HG02571 (cell line): ENCODE data around the gene F8.
"Not testable (repeated sequence)": the region's sequence is repeated elsewhere in the genome, so short reads cannot be mapped to it uniquely, and the experiment has no call there.

Source experiments
- ATAC-seq: cut with Tn5 transposase; IDR thresholded peaks from one replicate; pipeline ENCODE4 v1.9.1; 2021; ENCODE audit warnings: mild to moderate bottlenecking, moderate library complexity; ENCODE audit not compliant: unreplicated experiment

F8 gene

DNA sequence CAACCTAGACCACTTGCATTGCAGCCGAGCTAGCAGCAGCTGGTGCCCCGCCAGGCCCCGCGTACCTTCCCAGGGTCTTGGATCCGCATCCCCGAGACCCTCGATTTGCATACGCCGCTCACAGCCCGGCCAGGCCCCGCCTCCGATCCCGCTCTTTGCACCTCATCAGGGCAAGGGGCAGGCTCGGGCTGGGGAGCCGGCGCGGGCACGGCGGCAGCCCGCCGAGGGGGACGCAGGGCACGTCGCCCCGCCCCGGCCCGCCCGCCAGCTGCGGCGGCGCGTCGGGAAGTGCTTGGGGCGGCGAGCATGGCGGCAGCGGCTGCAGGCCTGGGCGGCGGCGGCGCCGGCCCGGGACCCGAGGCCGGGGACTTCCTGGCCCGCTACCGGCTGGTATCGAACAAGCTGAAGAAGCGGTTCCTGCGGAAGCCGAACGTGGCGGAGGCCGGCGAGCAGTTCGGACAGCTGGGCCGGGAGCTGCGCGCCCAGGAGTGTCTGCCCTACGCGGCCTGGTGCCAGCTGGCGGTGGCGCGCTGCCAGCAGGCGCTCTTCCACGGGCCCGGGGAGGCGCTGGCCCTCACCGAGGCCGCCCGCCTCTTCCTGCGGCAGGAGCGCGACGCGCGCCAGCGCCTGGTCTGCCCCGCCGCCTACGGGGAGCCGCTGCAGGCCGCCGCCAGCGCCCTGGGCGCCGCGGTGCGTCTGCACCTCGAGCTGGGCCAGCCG, 136.3 kb downstream of the F8 start, which contains the start of gene F8A1:
F8A1 (plus strand) TSS at position 287 of the 720 bp plus-strand sequence; CDS start at position 307, 20 bp downstream.
- peak; percentile 74 for ATAC-seq

DNA sequence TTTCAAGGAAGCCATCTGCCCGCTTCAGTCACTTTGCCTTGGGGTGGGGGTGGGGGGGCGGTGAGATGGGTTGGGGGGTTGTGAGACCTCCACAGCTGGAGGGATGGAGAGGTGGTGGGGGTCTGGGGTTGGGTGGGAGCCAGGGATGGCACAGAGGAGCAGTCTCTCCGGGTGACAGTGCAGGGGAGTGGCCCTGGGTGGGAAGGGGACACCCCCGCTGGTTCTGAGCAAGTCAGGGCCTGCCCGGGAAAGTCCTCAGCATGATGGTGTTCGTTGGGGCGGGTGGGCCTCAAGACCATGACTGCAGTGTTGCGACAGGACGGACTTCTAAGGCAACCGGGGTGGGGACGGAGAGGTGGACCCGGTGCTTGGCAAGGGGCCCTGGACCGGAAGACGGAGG, 137.0 kb downstream of the F8 start:
- not testable (repeated sequence) for ATAC-seq

DNA sequence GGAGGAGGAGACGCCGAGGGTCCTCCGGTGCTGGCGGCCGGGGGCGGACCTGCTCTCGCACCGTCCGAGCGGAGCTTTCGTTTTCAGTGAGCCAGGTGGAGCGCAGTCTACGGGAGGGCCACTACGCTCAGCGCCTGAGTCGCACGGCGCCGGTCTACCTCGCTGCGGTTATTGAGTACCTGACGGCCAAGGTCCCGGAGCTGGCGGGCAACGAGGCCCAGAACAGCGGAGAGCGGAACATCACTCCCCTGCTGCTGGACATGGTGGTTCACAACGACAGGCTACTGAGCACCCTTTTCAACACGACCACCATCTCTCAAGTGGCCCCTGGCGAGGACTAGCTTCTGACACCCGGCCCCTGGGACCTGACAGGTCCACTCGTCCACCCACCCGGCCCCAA, 137.5 kb downstream of the F8 start:
- not testable (repeated sequence) for ATAC-seq

DNA sequence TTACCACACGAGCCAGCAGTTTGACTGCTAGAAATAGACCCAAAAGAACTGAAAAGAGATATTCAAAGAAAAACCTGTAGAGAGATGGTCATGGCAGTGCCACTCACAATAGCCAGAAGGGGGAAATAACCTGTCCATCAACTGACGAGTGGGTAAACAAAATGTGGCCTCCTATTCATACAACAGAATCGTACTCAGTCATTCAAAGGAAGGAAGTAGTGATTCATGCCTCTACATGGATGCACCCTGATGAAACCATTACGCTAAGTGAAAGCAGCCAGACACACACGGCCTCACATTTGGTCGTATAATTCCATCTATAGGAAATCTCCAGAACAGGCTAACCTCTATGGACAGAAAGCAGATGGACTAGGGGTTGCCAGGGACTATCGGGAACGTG, 138.5 kb downstream of the F8 start:
- ATAC-seq = not testable (repeated sequence)

DNA sequence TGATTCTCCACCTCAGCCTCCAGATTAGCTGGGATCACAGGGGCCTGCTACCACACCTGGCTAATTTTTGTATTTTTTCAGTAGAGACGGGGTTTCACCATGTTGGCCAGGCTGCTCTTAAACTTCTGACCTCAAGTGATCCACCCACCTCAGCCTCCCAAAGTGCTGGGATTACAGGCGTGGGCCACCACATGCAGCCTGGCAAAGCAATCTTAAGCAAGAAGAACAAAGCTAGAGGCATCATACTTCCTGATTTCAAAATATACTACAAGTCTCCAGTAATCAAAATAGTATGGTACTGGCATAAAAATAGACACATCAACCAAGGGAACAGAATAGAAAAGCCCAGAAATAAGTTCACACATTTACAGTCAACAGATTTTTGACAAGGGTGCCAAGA, 149.2 kb downstream of the F8 start:
- ATAC-seq = no peak

DNA sequence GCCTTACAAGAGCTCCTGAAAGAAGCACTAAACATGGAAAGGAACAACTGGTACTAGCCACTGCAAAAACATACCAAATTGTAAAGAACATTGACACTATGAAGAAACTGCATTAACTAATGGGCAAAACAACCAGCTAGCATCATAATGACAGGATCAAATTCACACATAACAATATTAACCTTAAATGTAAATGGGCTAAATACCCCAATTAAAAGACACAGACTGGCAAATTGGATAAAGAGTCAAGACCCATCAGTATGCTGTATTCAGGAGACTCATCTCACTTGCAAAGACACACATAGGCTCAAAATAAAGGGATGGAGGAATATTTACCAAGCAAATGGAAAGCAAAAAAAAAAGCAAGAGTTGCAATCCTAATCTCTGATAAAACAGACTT, 154.0 kb downstream of the F8 start:
- ATAC-seq = not testable (repeated sequence)

DNA sequence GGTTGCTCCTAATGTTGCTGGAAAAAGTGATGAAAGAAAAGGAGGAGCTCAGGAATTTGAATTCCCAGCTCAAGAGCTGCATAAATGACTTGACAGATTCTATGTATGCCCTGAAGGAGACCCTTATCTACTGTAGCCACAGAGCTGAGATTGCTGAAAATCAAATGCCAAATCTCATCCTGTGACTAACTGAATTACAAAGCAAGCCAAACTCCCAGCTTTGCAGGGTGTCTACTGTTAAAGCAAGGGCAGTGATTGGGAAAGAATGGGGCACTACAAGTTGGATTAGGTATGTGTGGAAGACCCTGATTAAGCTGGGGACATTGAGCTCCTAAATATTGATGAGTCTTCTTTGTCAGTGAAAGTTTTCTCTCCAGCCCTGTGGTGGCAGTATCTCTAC, 167.3 kb downstream of the F8 start:
- ATAC-seq = no peak

DNA sequence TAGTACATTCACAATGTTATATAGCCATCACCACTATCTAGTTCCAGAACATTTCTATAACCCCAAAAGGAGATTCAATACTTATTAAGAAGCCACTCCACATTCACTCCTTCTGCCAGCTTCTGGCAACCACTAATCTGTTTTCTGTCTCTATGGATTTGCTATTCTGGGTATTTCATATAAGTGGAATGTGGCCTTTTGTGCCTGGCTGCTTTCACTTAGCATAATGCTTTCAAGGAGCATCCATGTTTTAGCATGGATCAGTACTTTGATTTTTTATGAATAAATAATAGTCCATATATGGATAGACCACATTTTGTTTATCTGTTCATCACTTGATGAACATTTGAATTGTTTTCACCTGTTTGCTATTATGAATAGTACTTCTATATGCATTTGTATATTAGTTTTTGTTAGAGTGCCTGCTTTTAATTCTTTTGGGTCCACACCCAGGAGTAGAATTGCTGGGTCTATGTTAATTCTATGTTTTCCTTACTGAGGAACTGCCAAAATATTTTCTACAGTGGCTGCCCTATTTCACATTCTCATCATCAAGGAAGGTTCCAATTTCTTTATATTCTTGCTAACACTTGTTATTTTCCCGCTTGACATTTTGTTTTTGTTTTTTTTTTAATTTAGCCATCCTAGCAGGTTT, 171.4 kb downstream of the F8 start:
- no peak for ATAC-seq

DNA sequence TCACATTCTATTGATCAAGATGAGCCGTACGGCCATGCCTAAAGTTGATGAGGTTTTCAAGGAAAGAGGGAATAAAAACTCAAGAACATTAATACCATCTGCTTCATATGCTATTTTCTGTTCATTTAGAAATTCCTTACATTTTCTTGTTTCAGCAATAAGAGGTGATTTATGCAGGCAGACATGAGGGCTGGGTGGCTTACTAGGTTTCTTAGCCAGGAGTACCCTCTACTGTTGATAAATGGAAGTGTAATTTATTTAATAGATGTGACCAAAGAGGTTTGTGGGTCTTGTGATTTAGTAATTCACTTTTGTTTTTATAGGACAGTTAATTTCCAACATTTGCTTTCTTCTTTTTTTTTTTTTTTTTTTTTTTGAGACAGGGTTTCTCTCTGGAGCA, 181.7 kb downstream of the F8 start:
- ATAC-seq = no peak

DNA sequence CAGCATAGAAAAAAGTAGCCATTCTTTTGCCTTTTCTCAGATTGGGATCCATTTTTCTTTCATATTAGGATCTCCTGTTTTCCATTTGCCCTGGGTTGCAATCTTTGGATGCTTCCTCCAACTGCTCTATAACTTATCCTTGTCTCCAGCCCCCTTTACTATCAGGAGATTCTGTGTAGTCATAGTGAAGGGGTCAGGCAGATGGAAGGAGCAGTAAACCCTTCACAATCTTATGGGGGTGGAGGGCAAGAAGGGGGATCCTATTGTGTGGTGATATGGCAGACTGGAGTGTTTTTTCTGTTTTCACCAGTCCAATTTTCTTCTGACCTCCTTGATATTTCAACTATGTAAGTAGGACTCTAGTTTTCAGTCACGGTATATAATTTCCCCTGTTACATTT, 186.4 kb downstream of the F8 start:
- ATAC-seq = no peak

DNA sequence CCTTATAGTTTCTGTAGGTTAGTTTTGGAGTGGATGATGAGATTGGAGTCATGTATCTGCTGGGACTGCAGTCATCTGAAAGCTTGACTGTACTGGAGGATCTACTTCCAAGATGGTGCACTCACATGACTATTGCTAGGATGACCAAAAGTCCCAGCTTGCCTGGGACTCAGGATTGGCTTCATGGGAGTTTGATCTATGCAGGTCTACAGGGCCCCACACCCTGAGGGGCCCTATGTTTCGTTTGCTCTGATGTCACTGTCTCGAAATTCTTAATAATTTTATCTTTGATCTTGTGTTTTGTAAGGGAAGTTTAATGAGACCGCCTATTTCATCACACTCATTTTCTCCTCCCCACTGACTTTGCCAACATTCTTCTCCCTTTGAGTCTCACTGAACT, 188.0 kb downstream of the F8 start, which contains the start of gene SMIM9:
SMIM9 (minus strand) TSS at position 101 of the 400 bp plus-strand sequence. CDS start 3,806 bp downstream, outside the sequence.
- ATAC-seq = no peak

DNA sequence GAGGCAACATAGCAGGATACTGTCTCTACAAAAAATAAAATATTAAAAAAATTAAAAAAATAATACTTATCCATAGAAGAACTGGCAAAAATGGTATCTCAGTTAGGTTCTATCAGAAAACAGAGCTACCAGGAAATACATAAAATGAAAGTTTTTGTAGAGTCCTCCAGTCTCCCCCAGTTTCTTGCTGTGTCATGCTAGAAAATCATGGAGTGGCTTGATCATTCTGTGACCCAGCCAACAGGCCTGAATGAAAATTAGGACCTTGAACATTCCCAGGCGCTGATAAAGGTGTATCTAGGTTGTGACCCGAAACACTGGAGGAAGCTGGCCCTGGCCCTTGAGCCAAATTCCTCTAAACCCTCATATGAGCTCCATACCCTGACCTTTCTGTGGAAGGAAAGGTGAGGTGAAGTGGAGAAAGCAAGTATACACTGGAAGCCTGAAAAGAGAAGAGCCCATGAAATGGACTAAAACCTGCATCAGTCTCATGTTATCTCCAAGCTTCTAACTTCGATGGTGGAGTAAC, 188.7 kb downstream of the F8 start:
- no peak for ATAC-seq

DNA sequence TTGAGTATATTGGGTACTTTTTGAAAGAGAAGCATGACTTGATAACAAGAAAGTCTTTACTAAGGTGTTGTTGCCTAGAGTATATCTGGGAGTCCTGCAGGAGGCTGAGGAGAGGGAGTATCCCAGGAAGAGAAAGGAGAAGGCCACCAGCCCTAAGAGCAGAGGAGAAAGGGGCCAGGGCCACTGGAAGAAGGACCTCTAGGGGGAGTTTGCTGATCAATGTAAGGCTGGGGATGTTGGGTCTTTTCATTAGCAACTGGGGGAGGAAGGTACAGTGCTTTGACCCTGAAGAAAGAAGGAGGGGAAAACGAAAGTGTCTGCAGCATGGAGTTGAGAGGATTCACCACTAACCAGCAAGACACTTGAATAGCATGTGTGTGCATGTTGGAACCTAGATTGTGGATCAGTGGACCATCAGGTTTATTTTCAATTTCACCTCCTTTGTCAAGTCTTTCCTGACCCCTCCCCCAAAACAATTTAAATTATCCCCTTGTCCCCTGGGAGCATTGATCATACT, 192.5 kb downstream of the F8 start:
- no peak for ATAC-seq

DNA sequence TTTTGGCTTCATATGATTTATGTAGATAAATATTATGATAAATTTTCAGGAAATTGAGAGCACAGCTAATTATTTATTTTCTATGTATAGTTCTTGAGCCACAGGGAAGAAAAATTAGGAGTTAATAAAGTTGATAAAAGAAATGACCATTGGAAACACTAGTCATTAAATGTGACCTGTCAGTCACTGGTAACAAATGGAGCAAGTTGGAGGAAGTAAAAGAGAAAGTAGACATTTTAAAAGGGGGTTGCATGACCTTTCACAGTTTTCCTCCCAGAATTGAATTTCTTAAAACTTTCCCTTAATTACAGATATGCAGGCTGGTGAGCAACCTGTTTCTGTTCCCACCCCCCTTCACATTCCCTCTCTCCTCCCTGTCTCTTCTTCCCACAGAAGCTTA, 193.4 kb downstream of the F8 start:
- no peak for ATAC-seq

DNA sequence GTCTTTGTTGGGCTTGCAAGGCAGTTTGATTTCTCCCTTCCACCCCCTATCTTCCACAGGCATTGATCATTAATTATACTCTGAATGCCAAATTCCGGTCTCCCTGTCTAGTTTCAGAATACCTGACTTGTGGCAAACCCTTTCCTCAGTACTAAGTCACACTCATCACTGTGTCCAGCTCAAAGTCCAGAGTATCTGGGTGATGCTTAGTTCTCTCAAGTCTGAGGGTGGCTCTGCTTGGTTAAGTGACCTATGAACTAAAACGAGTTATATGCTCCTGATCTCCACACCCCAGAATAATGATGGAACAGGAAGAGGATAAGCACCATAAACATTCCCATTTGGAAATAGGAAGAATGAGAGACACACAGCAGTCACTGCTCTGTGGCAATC, 194.5 kb downstream of the F8 start:
- no peak for ATAC-seq

DNA sequence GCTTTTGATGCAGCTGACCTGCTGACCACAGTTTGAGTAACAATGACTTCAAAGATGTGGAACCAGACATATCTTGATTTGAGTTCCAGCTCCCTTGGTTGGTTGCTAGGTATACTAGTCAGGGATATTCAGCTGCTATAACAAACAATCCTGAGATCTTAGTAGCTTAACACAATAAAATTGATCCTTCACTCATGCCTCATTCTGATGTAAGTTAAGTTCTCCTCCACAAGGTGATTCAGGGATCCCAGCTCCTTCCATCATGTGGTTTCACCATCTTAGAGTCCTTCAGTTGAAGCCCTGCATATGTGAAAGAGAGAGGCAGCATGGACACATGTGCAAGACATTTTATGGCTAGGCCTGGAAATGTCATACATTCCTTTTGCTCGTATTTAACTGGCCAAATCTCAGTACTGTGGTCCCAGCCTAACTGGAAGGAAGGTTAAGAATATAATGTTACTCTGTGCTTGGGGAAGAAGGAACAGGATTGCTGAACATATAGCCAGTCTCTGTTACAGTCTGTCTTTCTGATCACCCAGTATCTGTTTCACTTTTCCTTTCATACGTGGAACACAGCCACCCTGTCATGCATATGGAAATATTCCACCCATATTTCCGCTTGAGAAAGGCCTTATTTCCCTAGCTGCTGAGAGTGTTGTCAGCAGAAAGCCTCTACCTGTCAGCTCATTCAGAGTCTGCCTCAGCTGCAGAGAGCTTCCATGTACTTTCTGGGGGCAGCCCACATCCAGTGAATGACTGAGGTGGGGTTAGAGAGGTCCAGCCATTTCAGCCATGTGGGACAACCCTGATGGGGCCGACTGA, 195.1 kb downstream of the F8 start:
- peak; percentile 96 for ATAC-seq

DNA sequence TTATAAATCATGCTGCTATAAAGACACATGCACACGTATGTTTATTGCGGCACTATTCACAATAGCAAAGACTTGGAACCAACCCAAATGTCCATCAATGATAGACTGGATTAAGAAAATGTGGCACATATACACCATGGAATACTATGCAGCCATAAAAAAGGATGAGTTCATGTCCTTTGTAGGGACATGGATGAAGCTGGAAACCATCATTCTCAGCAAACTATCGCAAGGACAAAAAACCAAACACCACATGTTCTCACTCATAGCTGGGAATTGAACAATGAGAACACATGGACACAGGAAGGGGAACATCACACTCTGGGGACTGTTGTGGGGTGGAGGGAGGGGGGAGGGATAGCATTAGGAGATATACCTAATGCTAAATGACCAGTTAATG, 196.9 kb downstream of the F8 start:
- ATAC-seq = not testable (repeated sequence)

DNA sequence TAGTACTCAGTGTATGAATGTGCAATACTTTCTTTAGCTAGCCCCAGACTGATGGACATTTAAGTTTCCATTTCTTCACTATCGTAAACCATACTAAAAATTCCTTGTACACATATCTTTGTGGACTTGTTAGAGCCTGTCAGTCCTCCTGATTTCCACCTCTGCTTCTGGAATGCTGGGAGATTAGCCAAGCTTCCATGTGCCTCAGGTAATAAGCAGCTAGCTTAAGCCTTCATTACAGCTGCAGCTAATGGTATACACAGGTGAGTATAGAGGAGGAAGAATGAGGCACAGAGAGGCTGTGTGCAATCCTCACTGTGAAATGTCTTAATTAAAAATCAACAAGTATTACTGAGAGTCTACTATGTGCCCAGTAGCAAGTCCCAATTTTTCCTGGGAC, 197.9 kb downstream of the F8 start:
- no peak for ATAC-seq

DNA sequence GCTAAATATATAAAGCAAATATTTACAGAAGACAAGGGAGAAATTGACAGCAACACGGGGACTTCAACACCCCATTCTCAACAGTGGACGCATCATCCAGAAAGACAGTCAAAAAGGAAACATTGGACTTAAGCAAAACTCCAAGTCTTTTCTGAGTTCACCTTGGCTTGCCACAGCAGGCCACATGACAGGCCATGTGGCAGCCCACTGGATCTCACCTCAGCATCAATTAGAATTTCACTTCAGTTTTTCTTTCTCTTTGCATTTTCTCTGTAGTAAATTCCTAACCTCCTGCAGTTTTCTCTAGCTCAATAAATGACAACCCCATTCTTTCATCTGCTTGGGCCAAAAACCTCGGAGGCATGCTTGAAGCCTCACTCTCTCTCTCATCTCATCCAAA, 200.5 kb downstream of the F8 start:
- no peak for ATAC-seq

DNA sequence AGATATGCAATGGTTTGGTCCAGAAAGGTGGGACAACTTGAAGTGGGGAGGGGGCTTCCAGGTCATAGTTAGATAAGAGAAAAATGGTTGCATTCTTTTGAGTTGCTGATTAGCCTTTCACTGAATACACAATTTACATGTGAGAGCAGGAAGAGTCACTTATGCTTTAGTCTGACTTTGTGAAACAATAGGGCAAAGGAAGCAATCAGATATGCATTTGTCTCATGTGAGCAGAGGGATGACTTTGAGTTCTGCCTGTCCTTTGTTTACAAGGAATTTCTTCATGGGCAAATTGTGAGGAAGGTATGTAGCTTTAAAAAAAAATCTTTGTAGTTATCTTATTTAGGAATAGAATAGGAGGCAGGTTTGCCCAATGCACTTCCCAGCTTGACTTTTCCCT, 201.0 kb downstream of the F8 start:
- no peak for ATAC-seq

DNA sequence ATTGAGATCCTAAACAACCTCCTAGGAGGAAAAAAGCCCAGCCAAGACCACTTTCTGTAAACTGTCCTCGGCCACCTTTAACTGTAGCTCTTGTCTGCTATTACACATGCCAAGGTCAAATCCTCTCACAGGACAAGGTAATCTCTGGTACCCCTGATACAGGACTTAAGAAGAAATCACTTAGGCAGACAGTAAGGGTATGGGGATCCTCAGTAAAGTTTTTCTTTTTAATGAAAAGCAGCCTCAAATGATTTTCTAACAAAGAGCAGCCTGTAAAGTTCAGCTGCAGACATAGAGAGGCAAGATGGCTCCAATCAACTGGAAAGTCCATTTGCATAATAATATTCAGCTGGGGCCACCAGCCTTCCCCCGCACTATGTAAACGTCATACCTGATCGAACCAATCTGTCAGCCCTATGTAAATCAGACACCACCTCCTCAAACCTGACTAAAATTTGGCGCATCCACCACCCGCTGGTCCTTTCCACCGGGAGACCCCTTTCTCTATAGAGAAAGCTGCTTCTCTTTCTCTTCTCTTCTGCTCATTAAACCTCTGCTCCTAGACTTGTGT, 202.7 kb downstream of the F8 start:
- ATAC-seq = no peak
